ENCODE measurements around the gene PALLD. TPM values are rescaled to one million over a fixed set of nuclear protein-coding genes. Genes with fewer than 3 reads are reported as not detected.

Gene PALLD
- total RNA-seq, 1 experiment from 2014 or later: 166 TPM

DNA sequence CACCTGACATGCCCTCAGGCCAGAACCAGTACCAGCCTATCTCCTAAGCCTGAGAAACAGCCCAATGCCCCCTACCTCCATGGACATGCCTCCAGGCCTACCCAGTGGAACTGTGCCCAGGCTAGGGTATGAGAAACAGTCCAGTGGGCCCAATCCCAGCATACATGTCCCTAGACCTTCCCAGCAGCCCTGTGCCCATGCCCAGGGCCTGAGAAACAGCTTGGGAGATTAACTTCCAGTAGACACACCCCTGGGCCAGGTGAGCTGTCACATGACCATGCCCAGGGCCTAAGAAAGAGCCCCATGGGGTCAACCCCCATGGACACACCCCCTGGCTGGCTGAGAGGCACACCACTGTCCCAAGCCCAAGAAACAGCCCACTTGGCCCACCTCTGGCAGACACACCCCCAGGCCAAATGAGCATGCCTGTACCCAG, 434.4 kb downstream of the PALLD start:
- no peak overlapping the region for H3K4me3 ChIP-seq (replicated peaks in 1 of 2; ENCODE audit: low read depth in 1 of 2, low read length in 2 of 2)
- H2AFZ ChIP-seq (ENCODE audit: low read depth, low read length, poor library complexity, severe bottlenecking): no peak overlapping the region
- intact Hi-C loops (cut with micrococcal nuclease): no loop called here
- no TSS peak for BruUV-seq (replicated peaks)
- no peaks in the 10 kb centered on the region; the same call in 1 of the 2 replicates for H3K79me2 ChIP-seq (ENCODE audit: insufficient read depth, low read length)
- no peak overlapping the region for H3K9ac ChIP-seq (ENCODE audit: low read length)
- H3K36me3 ChIP-seq (ENCODE audit: control insufficient read depth in 1 of 2, insufficient read depth in 2 of 2, low read length in 2 of 2): peaks cover 21 to 22% of the 10 kb centered on the region in 2 experiments
- ATAC-seq: peak; percentile 59
- no peaks in the 10 kb centered on the region for H3K27me3 ChIP-seq (ENCODE audit: insufficient read depth, low read length)
- H3K27ac ChIP-seq (ENCODE audit: low read depth, low read length): no peak overlapping the region
- DNase-seq (ENCODE audit: low read depth, low spot score): no peak
- no peaks in the 10 kb centered on the region for H3K9me2 ChIP-seq (ENCODE audit: insufficient read depth)
- no peak for TF ChIP-seq ELF1 (IDR thresholded peaks at IDR 0.05; ENCODE audit: borderline replicate concordance, low read depth)
- no peak for TF ChIP-seq CTCF (IDR thresholded peaks at IDR 0.05 in 2 of 3, conservative IDR thresholded peaks at IDR 0.05 in 1 of 3; ENCODE audit: borderline replicate concordance in 1 of 3, insufficient read depth in 1 of 3, low read depth in 2 of 3, low read length in 2 of 3)
- no peak for TF ChIP-seq CBX3 (IDR thresholded peaks at IDR 0.05; ENCODE audit: low read depth)
- no peak; the same call in 1 of the 2 replicates for TF ChIP-seq POLR2AphosphoS5 (IDR thresholded peaks at IDR 0.05; ENCODE audit: low read depth, low read length)
- TF ChIP-seq, protein P1, sequence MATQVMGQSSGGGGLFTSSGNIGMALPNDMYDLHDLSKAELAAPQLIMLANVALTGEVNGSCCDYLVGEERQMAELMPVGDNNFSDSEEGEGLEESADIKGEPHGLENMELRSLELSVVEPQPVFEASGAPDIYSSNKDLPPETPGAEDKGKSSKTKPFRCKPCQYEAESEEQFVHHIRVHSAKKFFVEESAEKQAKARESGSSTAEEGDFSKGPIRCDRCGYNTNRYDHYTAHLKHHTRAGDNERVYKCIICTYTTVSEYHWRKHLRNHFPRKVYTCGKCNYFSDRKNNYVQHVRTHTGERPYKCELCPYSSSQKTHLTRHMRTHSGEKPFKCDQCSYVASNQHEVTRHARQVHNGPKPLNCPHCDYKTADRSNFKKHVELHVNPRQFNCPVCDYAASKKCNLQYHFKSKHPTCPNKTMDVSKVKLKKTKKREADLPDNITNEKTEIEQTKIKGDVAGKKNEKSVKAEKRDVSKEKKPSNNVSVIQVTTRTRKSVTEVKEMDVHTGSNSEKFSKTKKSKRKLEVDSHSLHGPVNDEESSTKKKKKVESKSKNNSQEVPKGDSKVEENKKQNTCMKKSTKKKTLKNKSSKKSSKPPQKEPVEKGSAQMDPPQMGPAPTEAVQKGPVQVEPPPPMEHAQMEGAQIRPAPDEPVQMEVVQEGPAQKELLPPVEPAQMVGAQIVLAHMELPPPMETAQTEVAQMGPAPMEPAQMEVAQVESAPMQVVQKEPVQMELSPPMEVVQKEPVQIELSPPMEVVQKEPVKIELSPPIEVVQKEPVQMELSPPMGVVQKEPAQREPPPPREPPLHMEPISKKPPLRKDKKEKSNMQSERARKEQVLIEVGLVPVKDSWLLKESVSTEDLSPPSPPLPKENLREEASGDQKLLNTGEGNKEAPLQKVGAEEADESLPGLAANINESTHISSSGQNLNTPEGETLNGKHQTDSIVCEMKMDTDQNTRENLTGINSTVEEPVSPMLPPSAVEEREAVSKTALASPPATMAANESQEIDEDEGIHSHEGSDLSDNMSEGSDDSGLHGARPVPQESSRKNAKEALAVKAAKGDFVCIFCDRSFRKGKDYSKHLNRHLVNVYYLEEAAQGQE (IDR thresholded peaks at IDR 0.05; ENCODE audit: low read depth): no peak
- TF ChIP-seq, protein P2, sequence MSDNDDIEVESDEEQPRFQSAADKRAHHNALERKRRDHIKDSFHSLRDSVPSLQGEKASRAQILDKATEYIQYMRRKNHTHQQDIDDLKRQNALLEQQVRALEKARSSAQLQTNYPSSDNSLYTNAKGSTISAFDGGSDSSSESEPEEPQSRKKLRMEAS (IDR thresholded peaks at IDR 0.05): no peak
- RAD21 ChIA-PET (ENCODE audit: low non-redundant PET in 1 of 2, low total read pairs in 2 of 2, uncharacterized antibody in 2 of 2, unreplicated experiment in 2 of 2): no interaction called here
- H3K9me3 ChIP-seq (ENCODE audit: control insufficient read depth in 1 of 2, insufficient read depth in 1 of 2, low read depth in 1 of 2, low read length in 2 of 2): no peaks in the 10 kb centered on the region; a peak in 1 of 4 replicates
- no peak overlapping the region for H3K4me2 ChIP-seq (ENCODE audit: low read length)
- no peaks in the 10 kb centered on the region for H4K20me1 ChIP-seq (ENCODE audit: insufficient read depth)
- POLR2A ChIA-PET: no interaction called here
- CTCF ChIA-PET: interaction anchor here (1.0 kb wide), 1 partner anchor 10 kb away, joined by 3 read pairs; no protein-coding TSS in a partner anchor
- no peaks in the 10 kb centered on the region for H3K4me1 ChIP-seq (ENCODE audit: control insufficient read depth in 1 of 2, insufficient read depth in 2 of 2, low read length in 2 of 2)
